PC-3 (cell line): ENCODE data around the gene FTO.

Source experiments
- CTCF ChIP-seq: fragments of 300-600 bp; sonication (generic); conservative IDR thresholded peaks from 2 replicates; pipeline ENCODE4 v1.5.1; 2017; ENCODE audit warnings: antibody characterized with exemption, low read depth, mild to moderate bottlenecking, low read length
- EZH2 ChIP-seq: fragments of 300-600 bp; sonication (generic); IDR thresholded peaks from one replicate; pipeline ENCODE4 v1.6.1; 2017; ENCODE audit warnings: antibody characterized with exemption, mild to moderate bottlenecking, low read length; ENCODE audit not compliant: unreplicated experiment
- EZH2phosphoT487 ChIP-seq: fragments of 300-600 bp; sonication (generic); IDR thresholded peaks from 2 replicates; pipeline ENCODE4 v1.6.1; 2018; ENCODE audit warnings: mild to moderate bottlenecking, antibody characterized with exemption, low read length, borderline replicate concordance

GRCh38 chr16:54027062-54027461 is 323.1 kb downstream of the FTO start:
- TF ChIP-seq CTCF (no peak), EZH2phosphoT487 (no peak), EZH2 (no peak)
